Lower leg skin (tissue), 3 donors: ENCODE measurements around the gene PHOSPHO2.

Experiments
- POLR2A ChIP-seq, 2 donors: fragments of 450-650 bp; IDR thresholded peaks; one replicate each; pipeline ENCODE4 v1.6.1; 2016 to 2017; ENCODE audit warnings: antibody characterized with exemption in 2 of 2, mild to moderate bottlenecking in 1 of 2, moderate library complexity in 1 of 2
- TF ChIP-seq, protein P1 (sequence below), 3 donors: fragments of 450-650 bp; IDR thresholded peaks; one replicate each; pipeline ENCODE4 v1.5.1; 2016; ENCODE audit warnings: antibody characterized with exemption in 3 of 3, mild to moderate bottlenecking in 3 of 3, moderate library complexity in 2 of 3

DNA sequence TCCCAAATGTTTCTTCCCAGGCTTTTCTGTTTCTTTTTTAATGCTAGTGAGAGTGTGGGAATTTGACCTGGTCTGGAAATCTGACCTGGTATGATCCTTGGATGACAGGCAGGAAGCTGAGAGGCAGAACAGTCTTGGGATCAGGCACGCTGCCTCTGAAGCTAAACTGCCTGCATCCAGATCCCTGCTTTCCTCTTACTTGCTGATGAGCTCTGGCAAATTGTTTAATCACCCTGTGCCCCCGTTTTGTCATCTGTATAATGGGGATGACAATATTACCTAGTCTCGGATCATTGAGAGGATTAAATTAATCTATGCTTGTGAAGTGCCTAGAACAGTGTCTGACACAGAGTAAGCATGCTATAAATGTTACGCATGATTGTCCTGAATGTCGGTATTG lies 42.6 kb downstream of the PHOSPHO2 start:
- TF ChIP-seq, protein P1, sequence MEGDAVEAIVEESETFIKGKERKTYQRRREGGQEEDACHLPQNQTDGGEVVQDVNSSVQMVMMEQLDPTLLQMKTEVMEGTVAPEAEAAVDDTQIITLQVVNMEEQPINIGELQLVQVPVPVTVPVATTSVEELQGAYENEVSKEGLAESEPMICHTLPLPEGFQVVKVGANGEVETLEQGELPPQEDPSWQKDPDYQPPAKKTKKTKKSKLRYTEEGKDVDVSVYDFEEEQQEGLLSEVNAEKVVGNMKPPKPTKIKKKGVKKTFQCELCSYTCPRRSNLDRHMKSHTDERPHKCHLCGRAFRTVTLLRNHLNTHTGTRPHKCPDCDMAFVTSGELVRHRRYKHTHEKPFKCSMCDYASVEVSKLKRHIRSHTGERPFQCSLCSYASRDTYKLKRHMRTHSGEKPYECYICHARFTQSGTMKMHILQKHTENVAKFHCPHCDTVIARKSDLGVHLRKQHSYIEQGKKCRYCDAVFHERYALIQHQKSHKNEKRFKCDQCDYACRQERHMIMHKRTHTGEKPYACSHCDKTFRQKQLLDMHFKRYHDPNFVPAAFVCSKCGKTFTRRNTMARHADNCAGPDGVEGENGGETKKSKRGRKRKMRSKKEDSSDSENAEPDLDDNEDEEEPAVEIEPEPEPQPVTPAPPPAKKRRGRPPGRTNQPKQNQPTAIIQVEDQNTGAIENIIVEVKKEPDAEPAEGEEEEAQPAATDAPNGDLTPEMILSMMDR (IDR thresholded peaks at IDR 0.05), result no peak
- TF ChIP-seq POLR2A (IDR thresholded peaks at IDR 0.05), result no peak
